Osteoblast (primary cell): ENCODE results near the gene CTSH. TPM values are rescaled to one million over a fixed set of nuclear protein-coding genes. Genes with fewer than 3 reads are reported as not detected.
"Not testable (repeated sequence)": the region's sequence is repeated elsewhere in the genome, so short reads cannot be mapped to it uniquely, and the experiment has no call there.

Experiments
- DNase-seq: peaks from one replicate; pipeline ENCODE4 v3.0.0; 2011; ENCODE audit warnings: low spot score, mixed read lengths; ENCODE audit not compliant: insufficient read length; ENCODE audit errors: missing footprints
- H2AFZ ChIP-seq: 2 replicates; pipeline ENCODE4 v1.6.0; 2011; ENCODE audit warnings: mild to moderate bottlenecking, low read length
- H3K27ac ChIP-seq: 2 replicates; pipeline ENCODE4 v1.5.1; 2011; ENCODE audit warnings: mild to moderate bottlenecking, low read depth, low read length, moderate library complexity
- H3K27me3 ChIP-seq: 2 replicates; pipeline ENCODE4 v1.6.0; 2012; ENCODE audit warnings: mild to moderate bottlenecking, control low read depth, inconsistent platforms, low read length, moderate library complexity; ENCODE audit not compliant: insufficient read depth
- H3K36me3 ChIP-seq: 2 replicates; pipeline ENCODE4 v1.5.1; 2011; ENCODE audit warnings: mild to moderate bottlenecking, low read length, control low read depth, moderate library complexity; ENCODE audit not compliant: insufficient read depth
- H3K4me1 ChIP-seq: 2 replicates; pipeline ENCODE4 v1.5.1; 2011; ENCODE audit warnings: mild to moderate bottlenecking, low read length, control low read depth, moderate library complexity; ENCODE audit not compliant: insufficient read depth
- H3K4me2 ChIP-seq: 2 replicates; pipeline ENCODE4 v1.6.0; 2011; ENCODE audit warnings: mild to moderate bottlenecking, low read length; ENCODE audit not compliant: insufficient read depth
- H3K4me3 ChIP-seq: fragments of 200-600 bp; sonication (generic); 3 replicates; pipeline ENCODE4 v1.5.1; 2012; ENCODE audit warnings: mild to moderate bottlenecking, low read length, inconsistent platforms; ENCODE audit not compliant: insufficient read depth
- H3K79me2 ChIP-seq: 2 replicates; pipeline ENCODE4 v1.6.0; 2012; ENCODE audit warnings: mild to moderate bottlenecking, low read length, control low read depth, inconsistent platforms; ENCODE audit not compliant: insufficient read depth
- H3K9me3 ChIP-seq: 2 replicates; pipeline ENCODE4 v1.5.1; 2011; ENCODE audit warnings: low read depth, low read length, control low read depth
- H4K20me1 ChIP-seq: 2 replicates; pipeline ENCODE4 v1.6.0; 2012; ENCODE audit warnings: mild to moderate bottlenecking, low read length, control low read depth; ENCODE audit not compliant: insufficient read depth
- total RNA-seq: library from RNA; depleted of rRNA; stranded (reverse); fragments of >200 nt; gene quantifications from 2 replicates; pipeline ENCODE4 v1.2.3, GENCODE V29; 2012
- TF ChIP-seq, protein P1 (sequence below): IDR thresholded peaks from 2 replicates; pipeline ENCODE4 v1.5.1; 2011; ENCODE audit warnings: mild to moderate bottlenecking, low read depth, low read length, moderate library complexity; ENCODE audit errors: extremely low read depth

Gene CTSH
- total RNA-seq, 1 donor, result 4.7 TPM

DNA sequence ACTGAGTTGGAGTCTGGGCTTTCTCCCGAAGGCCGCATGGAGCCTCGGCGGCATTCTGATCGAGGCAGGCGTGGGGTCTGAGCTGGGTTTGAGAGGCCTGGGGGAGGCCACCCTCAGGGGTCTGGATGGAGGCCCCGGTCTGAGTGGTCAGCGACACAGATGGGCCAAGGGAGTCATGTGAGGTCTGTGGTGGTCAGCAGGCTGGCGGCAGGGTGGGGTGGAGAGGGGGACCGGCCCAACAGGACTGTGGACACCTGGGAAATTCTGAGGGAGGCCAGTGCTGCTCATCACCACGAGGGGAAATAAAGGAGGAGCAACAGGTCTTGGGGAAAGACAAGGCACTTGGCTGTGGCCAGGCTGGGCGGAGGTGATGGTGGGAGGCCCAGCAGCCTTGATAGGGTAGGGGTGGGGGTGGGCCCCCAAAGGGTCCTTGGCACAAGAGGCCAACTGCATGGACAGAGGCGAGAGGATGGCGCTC lies 16.2 kb downstream of the CTSH start:
- Histone ChIP-seq H3K27me3 (peaks cover 15% of the 10 kb centered on the region), H3K36me3 (peaks cover 6% of the 10 kb centered on the region), H3K4me2 (no peak overlapping the region), H3K4me3 (no peak overlapping the region), H2AFZ (no peak overlapping the region), H3K79me2 (no peaks in the 10 kb centered on the region), H3K27ac (no peak overlapping the region), H3K4me1 (peaks cover 17% of the 10 kb centered on the region), H3K9me3 (no peaks in the 10 kb centered on the region), H4K20me1 (peaks cover 8% of the 10 kb centered on the region)
- peak; percentile 66 for DNase-seq
- TF ChIP-seq, protein P1, sequence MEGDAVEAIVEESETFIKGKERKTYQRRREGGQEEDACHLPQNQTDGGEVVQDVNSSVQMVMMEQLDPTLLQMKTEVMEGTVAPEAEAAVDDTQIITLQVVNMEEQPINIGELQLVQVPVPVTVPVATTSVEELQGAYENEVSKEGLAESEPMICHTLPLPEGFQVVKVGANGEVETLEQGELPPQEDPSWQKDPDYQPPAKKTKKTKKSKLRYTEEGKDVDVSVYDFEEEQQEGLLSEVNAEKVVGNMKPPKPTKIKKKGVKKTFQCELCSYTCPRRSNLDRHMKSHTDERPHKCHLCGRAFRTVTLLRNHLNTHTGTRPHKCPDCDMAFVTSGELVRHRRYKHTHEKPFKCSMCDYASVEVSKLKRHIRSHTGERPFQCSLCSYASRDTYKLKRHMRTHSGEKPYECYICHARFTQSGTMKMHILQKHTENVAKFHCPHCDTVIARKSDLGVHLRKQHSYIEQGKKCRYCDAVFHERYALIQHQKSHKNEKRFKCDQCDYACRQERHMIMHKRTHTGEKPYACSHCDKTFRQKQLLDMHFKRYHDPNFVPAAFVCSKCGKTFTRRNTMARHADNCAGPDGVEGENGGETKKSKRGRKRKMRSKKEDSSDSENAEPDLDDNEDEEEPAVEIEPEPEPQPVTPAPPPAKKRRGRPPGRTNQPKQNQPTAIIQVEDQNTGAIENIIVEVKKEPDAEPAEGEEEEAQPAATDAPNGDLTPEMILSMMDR, result no peak

DNA sequence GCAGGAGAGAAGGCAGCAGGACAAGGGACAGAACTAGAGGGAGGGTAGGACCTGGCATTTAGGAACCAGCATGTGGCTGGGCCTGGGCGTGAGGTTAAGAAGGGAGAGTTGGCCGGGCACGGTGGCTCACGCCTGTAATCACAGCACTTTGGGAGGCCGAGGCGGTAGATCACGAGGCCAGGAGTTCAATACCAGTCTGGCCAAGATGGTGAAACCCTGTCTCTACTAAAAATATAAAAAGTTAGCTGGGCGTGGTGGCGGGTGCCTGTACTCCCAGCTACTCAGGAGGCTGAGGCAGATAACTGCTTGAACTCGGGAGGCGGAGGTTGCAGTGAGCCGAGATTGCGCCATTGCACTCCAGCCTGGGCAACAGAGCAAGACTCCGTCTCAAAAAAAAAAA lies 16.7 kb downstream of the CTSH start:
- not testable (repeated sequence) for DNase-seq, H3K79me2 ChIP-seq, H3K9me3 ChIP-seq, H3K36me3 ChIP-seq, H3K4me2 ChIP-seq, H3K27ac ChIP-seq, H4K20me1 ChIP-seq, H2AFZ ChIP-seq, H3K4me3 ChIP-seq
- peaks cover 12% of the 10 kb centered on the region for H3K27me3 ChIP-seq
- H3K4me1 ChIP-seq, result peaks cover 17% of the 10 kb centered on the region

DNA sequence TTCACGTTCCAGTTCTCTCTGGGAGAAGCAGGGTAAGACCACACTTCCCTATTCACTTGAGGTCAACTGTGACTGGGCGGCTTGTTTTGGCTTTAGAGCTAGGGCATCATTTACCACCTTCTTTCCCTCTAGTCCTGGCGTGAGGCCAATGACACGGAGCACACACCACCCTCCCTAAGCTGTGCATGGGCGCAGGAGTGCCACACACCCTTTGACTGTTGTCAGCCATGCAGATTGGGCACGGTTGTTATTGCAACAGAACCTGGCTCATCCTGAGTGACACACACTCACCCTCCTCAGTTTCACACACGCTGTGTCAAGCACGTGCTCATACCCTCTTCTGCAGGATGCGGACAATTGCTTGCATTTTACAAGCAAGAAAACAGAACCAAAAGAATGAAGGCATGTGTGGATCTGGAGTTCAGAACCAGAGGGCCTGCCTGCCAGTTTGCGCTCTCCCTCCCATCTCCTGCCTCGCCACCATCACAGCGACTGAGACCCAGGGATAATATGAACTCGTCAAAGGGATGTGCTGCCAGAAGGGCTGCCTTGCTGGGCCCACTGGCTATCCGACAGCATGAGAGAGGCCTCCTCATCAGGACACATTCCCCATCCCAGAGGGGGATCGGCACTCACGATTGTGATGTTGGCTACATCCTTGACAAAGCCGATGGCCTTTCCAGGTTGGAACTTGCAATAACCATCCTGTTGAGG lies 17.6 kb downstream of the CTSH start:
- Histone ChIP-seq H3K4me2 (no peak overlapping the region), H3K4me3 (no peak overlapping the region), H3K27me3 (peaks cover 2% of the 10 kb centered on the region), H4K20me1 (peaks cover 8% of the 10 kb centered on the region), H3K27ac (no peak overlapping the region), H3K4me1 (peaks cover 17% of the 10 kb centered on the region), H3K36me3 (peaks cover 18% of the 10 kb centered on the region), H3K9me3 (no peaks in the 10 kb centered on the region), H2AFZ (no peak overlapping the region), H3K79me2 (no peaks in the 10 kb centered on the region)
- TF ChIP-seq, protein P1, result no peak
- DNase-seq, result peak; percentile 83

DNA sequence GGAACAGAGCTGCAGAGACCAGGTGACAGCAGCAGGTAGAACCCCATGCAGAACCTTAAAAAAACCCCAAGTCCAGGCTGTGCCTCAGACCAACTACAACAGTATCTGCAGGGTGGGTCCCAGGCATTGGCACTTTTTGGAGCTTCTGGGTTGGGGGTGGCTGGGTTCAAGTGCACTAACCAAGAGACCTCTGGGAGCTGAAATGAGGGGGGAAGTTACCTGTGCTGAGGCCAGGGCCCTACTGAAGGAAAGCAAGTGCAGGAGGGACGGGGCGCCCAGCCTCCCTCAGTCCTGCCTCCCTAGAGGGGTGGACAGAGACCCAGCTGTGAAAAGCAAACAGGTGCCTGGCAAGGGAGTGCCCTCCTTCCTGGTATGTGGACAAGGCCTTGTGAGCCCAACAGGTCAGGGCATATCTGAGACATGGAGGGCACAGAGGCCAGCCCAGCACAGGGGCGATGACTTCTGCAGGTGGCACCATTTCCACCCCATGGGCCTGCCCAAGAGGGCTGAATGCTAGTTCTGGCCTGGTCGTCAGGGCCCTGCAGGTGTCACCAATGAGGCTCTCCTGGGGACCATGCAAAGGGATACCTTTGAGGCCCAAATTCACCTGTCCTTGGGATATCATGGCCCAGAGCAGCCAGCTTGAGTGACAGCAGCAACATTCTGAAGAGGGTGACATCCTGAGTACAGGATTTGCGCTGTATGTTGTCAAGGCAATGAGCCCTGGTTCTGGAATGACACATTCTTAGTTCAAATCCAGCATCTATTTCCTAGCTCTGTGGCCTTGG lies 18.7 kb downstream of the CTSH start:
- H3K79me2 ChIP-seq, result no peaks in the 10 kb centered on the region
- no peak overlapping the region for H3K4me2 ChIP-seq
- no peak overlapping the region for H2AFZ ChIP-seq
- peaks cover 28% of the 10 kb centered on the region for H3K36me3 ChIP-seq
- DNase-seq, result peak; percentile 50
- H3K27ac ChIP-seq, result no peak overlapping the region
- TF ChIP-seq, protein P1, result no peak
- peaks cover 13% of the 10 kb centered on the region for H3K4me1 ChIP-seq
- H3K9me3 ChIP-seq, result no peaks in the 10 kb centered on the region
- no peaks in the 10 kb centered on the region for H3K27me3 ChIP-seq
- peaks cover 8% of the 10 kb centered on the region for H4K20me1 ChIP-seq
- H3K4me3 ChIP-seq, result no peak overlapping the region
